D341Med (cell line): ENCODE data around the gene SAP30L.

Experiments used
- DNase-seq: peaks from one replicate; pipeline ENCODE4 v3.0.0; 2012; ENCODE audit warnings: low spot score

Gene SAP30L

GRCh38 chr5:154509784-154510555 is 64.2 kb downstream of the SAP30L start:
- DNase-seq = no peak
